Putamen (tissue), 1 donor: ENCODE results near the gene CALHM6.

Experiments used
- DNase-seq: peaks from one replicate; pipeline ENCODE4 v3.0.0-alpha.2; 2016; ENCODE audit warnings: low spot score

Gene CALHM6

DNA sequence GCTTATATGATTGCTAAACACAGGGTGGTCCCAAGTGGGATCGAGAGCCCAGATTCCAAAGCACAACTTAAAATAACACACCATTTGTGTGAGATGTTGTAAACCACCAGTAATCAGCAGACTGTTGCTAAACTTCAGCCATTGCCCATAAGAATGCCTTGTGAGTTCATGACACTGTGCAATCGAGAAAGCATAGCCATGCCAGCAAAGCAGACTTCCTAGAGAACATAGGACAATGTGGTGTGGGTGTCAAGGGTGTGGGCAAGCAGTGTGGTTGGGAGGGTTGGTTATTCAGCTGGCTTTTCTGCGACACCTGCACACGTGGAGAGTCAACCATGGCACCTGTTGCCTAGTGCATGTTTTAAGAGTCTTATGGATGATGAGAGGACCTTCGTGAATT is 16.1 kb upstream of the CALHM6 start:
- DNase-seq = no peak

DNA sequence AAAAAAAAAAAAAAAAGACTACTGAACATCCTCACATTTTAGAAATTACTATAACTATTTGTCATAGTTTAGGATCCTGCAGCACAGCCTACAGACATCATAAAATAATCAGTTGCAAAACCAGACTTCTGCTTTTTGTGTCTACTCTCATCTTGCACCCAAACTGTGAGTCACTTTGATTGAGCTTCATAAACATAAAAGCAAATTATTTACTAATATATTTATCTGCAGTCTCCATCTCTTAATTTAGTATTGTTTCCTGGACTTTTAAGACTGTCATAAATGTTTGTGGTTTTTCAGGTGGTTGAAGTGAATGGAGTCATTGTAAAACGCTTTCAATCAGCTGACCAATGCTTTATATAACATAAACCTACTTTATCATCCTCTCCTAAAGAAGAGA is 14.8 kb upstream of the CALHM6 start:
- DNase-seq = no peak

DNA sequence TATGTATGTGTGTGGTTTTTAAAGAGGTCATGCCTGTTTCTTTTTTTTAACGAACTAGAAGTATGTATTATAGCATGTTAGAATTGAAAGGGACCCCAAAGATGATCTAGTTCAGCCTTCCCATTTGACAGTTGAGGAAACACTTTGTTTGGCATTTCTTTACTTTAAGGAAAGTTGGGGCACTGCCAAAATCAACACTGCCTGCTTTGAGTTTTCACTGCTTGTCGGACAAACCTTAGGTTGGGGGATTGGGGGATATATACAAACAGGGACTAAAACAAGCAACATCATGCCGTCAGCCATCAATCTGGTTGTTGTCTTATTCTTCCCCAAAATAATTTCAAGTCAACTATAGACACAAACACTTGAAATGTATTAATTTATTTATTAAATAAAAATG is 14.1 kb upstream of the CALHM6 start:
- DNase-seq = no peak

- no peak for DNase-seq
These were observed 13.6 kb upstream of the CALHM6 start for GRCh38 chr6:116447496-116448011.

- DNase-seq = no peak
These were observed 11.6 kb upstream of the CALHM6 start for GRCh38 chr6:116449565-116449964.

DNA sequence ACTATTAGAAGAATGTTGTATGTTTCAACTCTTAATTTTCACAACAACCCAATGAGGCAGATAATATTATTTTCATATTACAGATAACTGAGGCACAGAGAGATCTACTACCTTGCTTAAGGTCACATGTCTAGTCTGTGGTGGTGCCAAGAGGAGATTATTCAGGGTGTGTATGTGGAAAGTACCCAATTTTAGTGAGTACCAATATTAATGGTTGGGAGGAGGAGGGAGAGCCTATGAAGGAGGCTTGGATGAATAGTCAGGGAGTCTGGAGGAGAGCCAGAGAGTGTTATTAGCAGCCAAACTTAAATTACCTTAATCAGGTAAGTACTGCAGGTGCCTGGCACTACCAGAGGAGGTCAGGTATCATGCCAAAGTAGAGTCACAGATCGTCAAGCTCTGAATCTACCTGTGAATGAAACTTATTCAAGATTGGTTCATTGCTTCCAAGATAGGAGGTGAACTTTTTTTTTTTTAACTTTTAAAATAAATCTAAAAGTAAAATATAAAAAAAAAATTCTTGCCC is 10.9 kb upstream of the CALHM6 start:
- no peak for DNase-seq

GRCh38 chr6:116450769-116451740 is 10.1 kb upstream of the CALHM6 start:
- DNase-seq = no peak

GRCh38 chr6:116451916-116452315 is 9.3 kb upstream of the CALHM6 start:
- no peak for DNase-seq

DNA sequence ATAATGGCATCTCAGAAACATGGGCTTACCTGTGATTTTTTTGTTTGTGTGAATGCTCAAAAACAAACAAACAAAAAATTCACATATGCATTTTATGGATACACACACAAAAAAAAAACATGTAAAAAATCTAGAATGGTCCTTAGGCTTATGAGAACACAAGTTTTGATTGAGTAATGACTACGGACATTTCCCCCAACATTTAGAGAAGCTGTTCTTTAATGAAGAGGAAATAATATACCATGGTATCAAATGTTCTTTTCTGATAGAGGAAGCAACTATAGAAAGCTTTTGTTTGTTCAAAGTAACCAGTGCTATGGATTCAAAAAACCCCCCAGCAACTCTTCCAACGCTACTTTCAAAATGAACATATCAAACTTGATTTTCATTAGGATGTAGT is 8.6 kb upstream of the CALHM6 start:
- no peak for DNase-seq

GRCh38 chr6:116456106-116456505 is 5.1 kb upstream of the CALHM6 start:
- no peak for DNase-seq

DNA sequence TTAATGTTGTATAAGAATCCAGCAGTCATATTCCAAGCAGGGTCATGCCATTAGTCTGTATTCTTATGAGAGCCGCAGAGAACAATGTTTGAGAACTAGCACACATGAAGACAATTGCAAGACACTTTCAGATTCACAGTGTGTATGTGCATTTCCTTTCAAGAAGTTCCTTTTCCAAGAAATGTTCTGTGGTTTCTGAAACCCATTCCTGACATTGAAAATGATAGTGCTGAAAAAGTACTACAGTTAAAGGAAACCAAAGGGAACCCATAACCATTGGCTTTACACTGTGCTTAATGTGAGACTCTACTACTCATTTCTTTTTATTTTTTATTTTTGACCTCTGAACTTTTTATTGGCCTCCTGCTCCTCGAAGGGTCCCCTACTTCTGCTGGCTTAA is 4.2 kb upstream of the CALHM6 start:
- DNase-seq = no peak

DNA sequence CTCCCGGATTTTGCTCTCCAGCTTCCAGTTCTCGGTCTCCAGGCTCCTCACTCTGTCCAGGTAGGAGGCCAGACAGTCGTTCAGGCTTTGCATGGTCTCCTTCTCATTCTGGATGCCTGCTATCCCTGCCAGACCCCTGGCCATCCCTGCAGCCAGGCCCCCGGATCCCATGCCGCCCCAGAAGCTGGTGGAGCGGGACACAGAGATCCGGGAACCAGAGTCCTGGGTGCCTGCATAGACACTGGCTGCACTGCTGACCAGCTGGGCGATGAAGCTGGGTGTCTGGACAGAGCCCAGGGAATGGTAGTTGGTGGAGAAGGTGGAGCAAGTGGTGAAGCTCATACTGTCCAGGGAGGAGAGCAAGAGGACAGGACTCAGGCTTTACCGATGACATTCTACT is 2.9 kb upstream of the CALHM6 start:
- no peak for DNase-seq

DNA sequence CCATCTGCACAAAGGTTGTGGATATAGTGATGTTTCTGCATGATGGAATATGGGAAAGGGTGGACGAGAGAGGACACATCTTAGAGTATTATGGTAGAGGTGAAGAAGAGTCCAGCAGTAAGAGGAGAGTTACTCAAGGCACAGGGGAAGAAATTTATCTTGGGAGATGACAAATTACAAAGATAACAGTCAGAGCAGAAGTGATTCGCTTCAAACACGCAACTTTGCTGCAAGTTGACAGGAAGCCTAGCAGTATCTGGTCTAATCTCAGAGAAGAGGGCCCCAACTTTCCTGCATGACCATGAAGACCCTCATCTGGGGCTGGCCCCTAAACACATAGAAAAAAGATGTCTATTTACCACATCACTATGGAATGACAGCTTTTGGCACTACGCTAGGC is 1.2 kb upstream of the CALHM6 start:
- no peak for DNase-seq

- peak; percentile 32 for DNase-seq
These were observed 1.0 kb downstream of the CALHM6 start for GRCh38 chr6:116461932-116462885.

DNA sequence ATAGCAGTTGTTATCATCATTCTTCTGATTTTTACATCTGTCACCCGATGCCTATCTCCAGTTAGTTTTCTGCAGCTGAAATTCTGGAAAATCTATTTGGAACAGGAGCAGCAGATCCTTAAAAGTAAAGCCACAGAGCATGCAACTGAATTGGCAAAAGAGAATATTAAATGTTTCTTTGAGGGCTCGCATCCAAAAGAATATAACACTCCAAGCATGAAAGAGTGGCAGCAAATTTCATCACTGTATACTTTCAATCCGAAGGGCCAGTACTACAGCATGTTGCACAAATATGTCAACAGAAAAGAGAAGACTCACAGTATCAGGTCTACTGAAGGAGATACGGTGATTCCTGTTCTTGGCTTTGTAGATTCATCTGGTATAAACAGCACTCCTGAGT is 2.1 kb downstream of the CALHM6 start:
- no peak for DNase-seq

DNA sequence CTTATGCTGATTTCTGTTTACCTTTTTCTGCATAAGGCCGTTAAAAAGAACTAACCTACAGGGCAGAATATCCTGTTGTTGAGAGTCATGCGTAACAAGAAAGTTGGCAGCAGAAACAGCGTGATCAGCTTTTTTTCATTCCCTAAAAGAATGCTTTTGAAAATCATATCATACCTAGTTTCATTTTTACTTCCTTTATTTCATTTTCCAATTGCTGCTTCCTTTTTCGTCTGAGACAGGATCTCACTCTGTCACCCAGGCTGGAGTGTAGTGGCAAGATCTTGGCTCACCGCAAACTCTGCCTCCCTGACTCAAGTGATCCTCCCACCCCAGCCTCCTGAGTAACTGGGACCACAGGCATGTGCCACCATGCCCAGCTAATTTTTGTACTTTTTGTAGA is 4.1 kb downstream of the CALHM6 start:
- no peak for DNase-seq

DNA sequence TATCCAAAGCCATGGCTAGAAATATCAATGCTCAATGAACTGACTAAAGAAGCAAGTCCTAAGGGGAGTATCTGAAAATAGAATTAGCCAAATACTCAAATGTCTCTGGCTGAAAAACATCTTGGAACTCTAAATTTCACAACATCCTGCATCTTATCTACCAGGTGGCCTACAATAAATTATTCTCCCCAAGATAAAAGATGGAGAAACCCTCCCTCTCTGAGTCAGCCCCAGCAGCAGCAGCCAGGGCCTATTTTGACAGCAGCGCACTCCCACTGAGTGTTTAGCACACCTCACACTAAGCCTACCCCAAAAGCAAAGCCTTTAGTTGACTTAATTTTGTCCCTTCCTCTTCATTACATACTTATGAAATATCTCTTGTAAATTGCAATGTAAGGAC is 5.9 kb downstream of the CALHM6 start:
- no peak for DNase-seq

DNA sequence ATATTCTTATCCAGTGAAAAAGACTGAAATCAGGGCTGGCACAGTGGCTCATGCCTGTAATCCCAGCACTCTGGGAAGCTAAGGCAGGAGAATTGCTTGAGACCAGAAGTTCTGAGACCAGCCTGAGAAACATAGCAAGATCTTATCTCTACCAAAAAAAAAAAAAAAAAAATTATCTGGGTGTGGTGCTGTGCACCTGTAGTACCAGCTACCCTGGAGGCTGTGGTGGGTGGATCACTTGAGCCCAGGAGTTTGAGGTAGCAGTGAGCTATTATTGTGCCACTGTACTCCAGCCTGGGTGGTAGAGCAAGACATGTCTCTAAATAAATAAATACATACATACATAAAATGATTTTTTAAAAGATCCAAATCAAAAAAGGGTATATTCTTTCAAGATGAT is 6.3 kb downstream of the CALHM6 start:
- DNase-seq = no peak

DNA sequence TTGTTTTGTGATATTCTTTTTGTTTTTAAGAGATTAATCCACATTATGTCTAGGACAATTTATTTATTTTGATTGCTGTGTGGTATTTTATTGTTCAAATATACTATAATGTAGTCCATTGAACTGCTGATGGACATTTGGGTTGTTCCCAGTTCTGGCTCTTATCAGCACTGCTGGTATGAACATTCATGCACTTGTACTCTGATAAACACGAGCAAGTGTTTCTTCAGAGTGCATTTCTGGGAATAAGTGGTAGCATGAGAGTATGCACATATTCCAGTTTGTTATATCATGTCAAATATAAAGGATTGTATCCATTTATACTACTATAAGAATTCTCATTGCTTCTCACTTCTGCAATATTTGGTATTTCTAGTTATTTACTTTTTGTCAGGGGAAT is 7.1 kb downstream of the CALHM6 start:
- DNase-seq = no peak

DNA sequence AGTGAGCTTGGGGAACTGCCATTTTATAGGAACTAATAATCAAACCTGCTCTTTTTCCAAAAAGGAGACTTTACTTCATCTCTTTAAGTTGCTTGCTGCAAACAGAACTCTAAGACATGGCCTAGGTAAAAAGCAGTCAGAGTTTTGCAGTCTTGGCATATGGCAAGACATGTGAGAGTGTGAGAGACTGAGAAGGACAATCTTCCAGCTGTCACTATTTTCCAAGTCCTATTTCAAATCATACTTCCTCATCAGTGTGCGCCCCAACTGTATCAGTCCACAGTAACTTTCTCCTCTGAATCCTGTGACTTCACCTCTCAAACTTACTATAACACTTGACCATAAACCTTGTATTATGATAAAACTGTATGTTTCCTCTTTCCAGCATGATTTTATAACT is 10.4 kb downstream of the CALHM6 start:
- DNase-seq = no peak

GRCh38 chr6:116472706-116473105 is 11.5 kb downstream of the CALHM6 start:
- no peak for DNase-seq

DNA sequence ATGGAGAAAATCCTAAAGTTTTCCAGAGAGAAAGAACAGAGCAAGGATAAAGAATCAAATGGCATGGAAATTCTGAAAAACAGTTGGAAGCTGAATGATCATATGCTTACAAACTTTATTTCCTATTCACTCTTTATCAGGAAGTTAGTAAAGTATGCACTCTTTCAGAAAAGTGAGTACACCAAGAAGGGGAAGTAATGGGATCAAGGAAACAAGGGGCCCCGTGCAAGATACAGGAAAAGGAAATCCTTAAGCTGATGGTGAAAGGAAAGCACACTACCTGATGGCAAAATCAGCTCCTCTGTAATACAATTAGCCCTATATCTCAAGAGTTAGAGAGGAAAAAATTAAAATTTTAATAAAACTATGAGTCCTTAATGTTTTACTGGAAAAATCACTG is 14.0 kb downstream of the CALHM6 start:
- DNase-seq = no peak
